Middle frontal gyrus (tissue), 1 donor: ENCODE measurements around the gene GOLGA6L7.
"Not testable (repeated sequence)": the region's sequence is repeated elsewhere in the genome, so short reads cannot be mapped to it uniquely, and the experiment has no call there.

Experiments used
- DNase-seq: peaks from one replicate; pipeline ENCODE4 v3.0.0-alpha.2; 2015; ENCODE audit warnings: low spot score; ENCODE audit errors: extremely low spot score

The GOLGA6L7 gene, protein sequence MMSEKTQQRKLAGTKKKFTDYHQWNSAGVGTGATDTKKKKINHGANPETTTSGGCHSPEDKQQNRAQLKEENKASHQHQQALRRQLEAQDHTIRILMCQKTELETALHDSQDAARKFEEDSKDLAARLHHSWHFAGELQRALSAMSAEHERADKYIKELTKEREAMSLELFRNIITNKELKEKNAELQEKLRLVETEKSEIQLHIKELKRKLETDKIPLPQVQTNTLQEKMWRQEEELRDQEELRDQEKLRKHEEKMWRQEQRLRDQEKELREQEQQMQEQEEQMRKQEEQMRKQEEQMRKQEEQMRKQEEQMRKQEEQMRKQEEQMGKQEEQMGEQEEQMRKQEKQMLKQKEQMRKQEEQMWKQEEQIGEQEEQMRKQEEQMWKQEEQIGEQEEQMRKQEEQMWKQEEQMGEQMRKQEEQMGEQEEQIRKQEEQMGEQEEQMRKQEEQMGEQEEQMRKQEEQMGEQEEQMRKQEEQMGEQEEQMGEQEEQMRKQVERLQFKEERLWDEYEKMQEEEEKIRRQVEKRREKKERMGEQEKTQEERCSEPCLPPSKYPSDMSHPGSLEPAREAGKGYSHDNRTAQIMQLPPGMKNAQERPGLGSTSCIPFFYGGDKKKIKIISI

DNA sequence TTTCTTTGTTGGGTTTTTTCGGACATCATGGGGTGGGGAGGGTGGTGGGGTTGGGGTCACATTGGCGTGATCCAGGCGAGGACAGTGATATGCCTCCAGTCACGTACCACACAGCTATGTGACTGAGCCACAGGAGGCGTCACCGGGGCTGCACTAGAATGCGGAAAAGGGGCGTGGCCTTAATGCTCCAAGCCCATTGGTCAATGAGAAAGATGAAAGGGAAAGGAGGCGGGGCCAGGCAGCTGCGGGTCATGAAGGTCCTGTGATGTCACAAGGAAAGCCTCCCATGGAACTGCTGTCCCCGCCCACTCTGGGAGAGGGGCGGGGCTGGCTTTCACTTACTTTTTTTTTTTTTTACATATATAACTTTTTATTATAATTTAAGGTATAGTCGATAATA lies at the start of gene GOLGA6L7:
GOLGA6L7 (minus strand) TSS at position 124 of the 400 bp plus-strand sequence; CDS start at position 29, 95 bp downstream.
- DNase-seq, result not testable (repeated sequence)

DNA sequence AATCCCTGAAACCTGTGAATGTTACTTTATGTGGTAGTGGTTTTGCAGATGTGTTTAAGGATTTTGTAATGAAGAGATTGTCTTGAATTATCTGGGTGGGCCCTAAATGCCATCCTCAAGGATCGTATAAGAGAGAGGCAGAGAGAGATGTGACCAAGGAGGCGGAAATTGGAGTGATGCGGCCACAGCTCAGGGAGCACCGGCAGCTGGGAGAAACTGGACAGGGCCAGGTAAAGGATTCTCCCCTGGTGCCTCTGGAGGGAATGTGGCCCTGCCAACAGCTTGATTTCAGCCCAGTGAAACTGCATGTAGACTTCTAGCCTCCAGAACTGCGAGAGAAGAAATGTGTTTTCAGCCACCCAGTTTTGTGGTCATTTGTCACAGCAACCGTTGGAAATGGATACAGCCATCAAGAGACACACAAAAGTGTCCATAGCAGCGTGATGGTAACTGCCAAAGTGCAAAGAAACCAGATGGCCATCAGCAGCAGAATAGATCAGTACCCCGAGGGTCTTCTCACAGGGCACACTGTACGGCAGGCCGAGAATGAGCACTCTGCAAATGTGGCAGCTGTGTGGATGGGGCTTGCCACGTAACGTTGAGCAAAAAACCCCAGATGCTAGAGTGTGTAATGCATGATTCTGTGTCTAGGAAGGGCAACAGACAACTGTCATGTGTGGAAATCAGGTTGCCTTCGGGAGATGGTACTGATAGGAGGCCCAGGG lies 49.6 kb upstream of the GOLGA6L7 start:
- DNase-seq, result no peak

DNA sequence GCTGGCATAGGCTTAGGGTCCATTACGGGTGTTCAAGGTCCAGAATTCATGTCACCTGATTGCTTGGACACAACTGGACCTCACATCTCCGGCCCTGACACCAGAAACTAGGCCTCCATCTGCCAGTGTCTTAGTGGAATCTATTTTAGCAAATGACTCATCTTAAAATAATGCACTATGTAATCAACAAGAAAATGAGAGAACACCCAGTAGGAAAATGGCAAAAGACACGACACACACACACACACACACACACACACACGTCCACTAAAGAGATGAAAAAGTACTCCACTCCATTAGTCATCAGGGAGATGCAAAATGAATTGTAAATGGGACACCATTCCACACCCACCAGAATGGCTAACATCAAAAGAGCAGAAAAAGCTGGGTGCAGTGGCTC lies 48.5 kb upstream of the GOLGA6L7 start:
- DNase-seq, result no peak

DNA sequence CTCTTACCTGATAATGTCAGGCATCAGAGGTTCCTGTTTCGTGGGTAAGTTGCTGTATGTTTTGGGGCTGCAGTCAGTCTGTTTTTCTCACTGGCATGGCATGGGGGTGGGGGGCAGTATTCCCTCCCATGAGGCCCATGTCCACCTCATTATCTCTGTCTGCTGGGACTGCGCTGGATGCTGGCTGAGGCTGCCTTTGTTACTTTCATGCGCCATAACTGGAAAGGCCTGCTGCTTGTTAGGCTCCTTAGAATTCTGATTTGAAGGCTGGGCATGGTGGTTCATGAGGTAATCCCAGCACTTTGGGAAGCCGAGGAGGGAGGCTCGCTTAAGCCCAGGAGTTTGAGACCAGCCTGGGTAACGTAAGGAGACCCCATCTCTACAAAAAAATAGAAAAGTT lies 47.1 kb upstream of the GOLGA6L7 start:
- no peak for DNase-seq

DNA sequence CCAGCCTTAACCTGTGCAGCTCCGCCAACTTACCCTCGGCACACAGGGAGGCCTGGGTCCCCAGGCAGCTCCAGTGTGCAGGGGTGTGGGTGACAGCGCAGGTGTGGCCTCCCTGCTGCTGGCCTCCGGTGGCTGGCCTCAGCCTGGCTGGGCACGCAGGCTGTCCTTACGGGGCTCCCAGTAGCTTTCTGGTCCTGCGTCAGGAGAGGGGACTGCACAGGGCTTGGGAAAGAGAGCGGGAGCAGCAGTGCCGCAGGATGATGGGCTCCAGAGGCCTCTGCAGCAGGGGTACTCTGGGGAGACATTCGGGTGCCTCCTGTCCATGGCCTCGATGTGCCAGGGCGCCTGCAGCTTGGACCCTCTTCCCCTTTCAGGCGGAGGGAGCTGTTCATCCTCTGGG lies 46.7 kb upstream of the GOLGA6L7 start:
- DNase-seq, result no peak

DNA sequence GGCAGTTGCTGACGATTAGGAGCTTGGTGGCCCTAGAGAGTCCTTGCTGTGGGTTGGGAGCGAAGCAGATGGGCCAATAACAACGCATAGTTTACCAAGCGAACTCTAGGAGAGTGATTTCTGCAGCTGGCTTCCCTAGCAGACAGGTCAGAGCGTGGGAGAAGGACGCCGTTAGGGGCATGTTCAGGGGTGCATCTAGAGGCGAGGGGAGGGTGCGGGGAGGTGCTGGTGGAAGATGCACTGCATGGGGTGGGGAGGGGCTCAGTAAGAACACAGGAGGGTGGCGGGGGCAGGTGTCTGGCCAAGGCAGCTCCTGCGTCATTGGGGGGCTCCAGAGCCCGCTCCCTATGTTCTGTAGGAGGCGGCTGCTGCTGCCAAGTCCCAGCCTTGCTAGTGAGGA lies 46.2 kb upstream of the GOLGA6L7 start:
- no peak for DNase-seq

DNA sequence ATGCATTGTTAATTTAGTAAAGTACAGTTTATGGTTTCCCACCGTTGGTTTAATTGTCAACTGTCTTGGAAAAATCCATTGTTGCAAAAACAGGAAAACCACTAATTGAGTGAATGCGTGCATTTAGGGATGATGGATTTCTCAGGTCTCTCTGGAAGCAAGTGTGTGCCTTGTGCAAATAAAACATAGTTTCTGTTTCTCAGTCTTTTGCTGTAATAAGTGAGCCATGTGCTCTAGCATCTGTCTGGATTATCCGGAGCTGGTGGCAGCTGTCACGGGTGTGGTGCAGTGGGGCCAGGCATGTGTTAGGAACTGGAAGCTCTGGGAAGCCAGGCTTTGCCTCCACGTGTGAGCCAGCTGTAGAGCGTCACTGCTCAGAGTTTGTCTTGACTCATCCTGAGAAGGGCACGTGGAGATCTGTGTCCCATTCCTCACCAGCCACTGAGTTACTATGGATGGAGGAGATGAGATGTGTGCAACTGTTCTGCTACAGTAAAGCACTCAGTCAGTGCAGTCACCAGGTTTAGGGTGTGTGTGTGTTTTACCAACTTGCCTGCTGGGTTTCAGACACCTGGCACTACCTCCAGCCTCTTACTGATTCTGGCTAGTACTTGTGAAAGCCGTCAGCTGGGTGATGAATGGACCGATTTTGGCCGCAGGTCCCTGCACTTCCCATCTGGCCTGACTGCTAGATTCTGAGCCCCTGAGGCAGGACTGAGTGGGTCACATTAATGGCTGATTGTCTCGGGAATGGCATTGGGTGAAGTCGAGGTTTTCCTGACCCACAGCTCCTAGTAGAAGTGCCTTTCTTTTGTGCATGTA lies 44.6 kb upstream of the GOLGA6L7 start:
- DNase-seq, result no peak

DNA sequence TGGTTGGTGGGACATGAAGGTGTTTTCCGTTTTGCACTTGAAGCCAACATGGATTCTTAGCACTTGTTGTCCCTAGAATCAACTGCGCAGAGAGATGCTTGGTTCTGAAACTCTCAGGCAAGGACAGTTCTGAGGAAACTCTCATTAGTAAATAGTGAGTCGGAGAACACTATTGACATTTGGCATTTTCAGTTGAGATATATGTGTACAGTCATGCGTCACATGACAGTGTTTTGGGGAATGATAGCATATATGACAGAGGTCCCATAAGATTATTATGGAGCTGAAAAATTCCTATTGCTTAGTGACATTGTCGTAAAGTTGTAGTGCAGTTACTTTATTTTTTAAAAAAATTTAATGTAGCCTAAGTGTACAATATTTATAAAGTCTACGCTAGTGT lies 43.1 kb upstream of the GOLGA6L7 start:
- no peak for DNase-seq

DNA sequence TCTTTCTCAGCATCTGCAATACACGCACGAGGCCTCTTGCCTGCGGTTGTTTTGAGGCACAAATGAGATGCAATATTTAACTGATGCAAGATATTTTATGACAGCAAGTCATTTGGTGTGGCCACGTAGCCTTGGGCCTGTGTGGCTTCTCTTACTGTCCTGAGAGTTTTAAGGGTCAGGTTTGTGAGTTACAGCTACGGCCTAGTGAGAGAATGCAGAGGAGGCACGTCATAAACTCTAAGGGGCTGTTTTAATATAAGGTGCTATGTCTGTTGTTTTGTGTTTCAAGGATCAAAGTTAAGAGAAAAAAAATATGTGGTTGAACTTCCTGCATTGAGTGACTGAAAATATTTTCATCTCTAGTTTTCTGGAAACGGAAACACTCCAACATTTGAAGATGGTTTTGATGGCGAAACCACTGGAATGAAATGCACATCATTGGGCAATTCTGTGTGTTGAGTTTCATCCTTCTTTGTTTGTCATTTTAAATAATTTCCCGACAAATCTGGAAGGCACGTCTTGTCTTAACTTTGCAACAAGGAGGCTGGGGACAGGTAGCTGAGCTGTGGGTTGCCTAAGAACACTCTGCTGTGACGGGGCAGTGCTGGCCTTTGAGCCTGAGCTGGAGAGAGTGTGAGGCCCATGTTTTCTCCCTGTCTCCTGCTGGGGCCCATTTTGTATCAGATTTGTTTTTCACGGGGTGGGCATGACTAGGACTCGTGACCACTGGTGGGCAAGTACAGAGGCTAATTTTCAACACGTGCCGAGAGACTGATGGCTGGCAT lies 42.5 kb upstream of the GOLGA6L7 start:
- no peak for DNase-seq

DNA sequence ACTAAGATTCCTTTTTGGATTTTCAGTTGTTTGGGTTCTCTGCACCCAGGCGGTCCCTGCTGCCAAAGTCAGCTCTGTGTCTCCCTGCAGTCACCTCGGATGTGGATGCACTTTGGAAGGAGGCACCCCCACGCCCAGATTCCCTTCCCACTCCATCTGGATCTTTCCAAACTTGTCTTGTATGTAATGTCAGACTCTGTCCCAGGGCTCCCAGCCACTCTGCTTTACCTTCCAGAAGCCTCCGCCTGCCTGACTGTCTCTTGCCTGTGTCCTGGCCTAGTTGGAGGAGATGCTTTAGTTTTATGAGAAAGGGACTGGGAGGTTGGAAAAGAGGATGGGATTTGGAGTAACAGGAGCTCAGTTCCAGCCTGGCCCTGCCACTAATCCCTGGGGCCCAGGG lies 41.8 kb upstream of the GOLGA6L7 start:
- not testable (repeated sequence) for DNase-seq

DNA sequence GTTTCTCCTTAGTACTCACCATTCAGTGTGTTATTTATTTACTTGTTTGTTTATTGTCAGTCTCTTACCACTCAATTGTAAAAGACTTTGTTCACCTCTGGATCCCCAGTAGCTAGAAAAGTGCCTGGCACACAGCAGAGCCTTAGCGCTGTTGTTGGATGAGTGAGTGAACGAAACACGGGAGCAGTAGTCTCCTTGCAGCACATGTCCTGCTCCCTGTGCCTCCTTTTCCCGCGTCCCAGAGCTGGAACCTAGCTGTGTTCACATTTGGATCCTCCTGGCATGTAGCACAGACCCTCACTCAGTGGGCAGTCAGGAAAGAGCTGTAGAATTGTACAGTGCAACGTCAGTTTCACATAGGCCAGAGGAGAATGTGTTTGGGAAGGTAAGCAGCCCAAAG lies 41.4 kb upstream of the GOLGA6L7 start:
- not testable (repeated sequence) for DNase-seq

DNA sequence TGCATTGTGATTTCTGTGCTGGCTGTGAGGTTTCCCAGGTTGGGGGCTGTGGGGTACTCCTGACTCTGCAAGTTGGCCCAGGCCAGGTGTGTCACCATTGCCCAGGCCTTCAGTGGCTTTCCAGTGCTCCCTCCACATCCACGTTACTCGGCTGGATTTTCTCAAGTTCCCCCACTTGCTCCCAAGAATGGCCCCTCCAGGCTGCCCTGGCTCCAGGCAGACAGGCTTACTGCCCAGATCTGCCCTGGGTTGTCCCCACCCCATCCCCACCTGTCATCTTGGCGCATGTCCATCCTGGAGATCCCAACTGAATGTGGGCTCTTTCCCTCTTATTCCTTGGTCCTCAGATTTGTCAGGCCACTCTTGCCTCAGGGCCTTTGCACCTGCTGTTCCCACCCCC lies 40.9 kb upstream of the GOLGA6L7 start:
- DNase-seq, result no peak

DNA sequence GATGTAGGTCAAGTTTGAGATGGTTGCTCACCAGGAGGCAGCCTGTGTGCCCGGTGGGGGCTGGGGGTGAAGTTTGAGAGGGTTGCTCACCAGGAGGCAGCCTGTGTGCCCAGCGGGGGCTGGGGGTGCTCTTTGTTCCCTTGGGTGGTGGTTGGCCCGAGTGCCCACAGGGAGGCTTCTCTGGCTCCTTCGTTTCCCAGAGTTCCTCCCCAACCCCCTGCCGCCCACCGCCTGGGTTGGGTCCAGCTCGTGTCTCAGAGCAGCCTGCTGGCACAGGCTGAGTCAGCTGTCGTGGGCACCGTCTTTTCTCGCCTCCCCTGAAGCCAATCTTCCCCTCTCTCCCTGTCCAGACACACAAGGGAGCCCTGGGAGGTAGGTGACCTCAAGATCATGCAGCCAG lies 40.5 kb upstream of the GOLGA6L7 start:
- DNase-seq, result no peak

DNA sequence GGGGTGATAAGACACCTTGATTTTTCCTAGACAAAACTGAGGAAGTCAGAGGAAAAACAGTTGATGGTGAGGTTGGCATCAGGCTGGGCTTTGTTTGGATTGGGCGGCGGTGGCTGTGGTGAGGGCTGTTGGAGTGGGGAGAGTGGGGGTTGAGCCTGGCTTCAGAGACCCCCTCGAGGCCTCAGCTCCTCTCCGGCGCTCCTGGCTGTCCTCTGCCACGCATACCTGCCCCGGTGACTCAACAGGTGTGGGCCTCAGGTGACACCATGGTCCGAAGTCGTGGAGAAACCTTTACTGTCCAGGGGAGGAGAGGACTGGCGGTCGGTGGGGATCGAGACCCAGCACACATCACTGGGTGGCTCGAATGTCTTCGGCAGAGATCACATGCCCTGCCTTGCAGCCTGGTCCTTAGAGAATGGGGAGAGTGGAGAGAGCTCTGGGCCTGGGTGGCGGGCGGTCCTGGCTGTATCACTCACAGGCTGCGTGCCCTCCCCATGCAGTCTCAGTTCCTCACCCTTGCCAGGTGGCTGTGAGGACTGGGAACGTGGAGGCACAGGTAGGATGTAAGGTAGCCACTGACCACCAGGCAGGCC lies 40.0 kb upstream of the GOLGA6L7 start:
- DNase-seq, result no peak

DNA sequence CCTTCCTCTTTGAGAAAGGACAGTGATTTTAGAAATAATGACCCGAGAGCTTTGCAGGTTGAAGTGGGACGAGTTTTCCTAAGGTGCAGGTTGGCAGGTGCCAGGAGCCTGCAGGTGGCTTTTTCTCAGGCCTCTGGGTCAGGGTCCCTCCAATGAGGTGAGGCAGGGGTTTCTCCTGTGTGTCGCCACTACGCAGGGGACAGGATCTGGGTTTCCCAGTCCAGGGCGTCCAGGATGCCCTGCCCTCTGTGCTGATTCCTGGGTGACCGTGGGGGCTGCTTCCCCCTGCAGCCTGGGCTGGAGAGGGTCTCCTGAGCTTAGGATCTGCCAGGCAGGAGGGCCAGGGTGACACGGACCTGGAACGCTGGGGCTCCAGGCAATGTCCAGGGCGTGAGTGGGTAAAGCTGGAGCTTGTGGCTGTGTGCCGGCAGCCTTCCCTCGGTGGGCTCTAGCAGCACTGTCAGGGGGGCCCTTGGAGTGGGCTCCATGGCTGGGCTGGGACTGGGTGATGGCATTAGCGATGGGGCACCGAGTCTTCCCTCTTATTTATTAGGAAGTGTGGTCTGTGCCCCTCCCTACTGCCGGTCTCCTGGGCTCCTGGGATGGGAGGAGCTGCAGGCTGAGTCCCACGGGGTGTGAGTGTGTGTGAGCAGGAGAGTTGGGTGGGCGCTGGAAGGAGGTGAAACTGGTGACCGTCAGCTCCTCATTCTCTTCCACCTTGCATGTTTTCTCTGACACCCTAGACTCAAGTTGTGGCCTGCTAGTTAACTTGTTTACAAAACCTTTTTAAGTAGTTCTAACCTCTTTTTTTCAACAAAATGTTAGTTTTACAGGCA lies 39.1 kb upstream of the GOLGA6L7 start:
- no peak for DNase-seq

DNA sequence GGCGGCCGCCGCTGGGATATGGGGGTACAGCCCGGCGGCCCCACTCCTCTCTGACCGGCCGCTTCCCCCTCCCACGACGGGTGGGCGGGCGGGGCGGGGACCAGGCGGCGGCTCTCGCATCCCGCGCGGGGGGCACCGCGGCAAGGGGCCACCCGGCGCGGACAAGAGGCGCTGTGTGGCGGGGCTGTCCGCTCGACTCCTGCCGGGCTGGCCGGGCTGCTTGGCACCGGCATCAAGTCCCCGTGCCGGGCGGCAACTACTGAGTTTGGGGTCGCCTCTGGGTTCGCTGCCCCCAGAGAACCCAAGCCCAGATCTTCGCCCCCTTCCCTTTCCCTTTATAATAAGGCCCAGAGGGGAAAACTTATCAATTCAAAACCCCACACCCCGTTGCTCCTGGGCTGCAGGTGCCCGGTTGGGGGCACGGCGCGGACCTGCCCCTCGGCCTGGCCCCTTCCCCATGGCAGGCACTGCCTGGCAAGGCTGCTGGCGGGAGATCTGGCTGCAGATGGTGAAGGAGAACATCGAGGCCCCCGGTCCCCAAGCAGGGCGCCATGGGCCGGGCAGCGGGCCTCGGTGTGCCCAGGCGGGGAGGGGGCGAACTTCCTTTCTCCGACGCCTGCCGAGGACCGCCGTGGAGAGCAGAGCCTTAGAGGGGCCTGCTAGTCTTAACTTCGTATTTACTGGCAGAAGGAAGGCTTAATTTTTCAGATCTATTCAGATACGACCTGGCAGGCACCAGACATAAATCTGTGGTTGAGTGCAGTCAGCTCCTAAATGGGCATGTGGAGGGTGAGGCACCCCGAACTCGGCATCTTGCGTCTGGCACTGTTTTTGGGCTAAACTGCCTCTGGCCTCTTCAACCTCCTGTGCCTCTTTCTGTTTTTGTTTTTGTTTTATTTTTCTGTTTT lies 38.2 kb upstream of the GOLGA6L7 start:
- no peak for DNase-seq

DNA sequence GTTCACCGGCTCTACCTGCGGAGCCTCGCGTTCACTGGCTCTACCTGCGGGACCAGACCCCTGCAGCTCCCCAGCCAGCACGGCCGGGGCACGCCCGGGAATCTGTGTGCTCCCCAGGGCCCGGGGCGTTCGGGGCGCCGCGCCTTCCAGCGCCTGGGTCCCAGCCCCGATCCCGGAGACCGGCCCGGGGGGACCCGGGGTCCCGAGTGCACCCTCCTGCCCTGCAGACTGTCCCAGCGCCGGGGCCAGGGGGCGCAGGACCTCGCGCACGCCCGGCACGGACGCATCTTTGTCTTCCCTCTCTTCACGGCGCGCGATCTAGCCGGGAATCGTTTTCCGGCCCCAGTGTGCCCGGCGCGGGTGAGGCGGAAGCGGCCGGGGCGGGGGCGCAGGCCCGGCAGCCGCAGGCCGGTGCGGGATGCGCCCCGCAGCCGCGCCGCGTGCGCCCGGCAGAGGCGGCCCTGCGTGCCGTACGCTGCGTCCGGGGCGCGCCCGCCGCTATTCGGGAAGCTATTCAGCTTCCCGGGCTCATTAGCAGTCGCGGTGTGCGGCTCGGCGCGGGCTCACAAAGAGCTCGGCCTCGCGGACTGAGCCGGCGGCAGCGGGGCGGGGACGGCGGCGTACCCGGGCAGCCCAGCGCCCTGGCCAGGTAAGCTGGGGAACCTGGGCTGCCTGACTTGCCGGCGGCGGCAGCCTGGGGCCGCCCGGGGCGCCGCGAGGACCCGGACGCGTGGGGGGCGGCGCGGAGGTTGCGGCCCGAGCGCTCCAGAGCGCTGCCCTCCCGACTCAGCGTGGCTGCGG lies 37.4 kb upstream of the GOLGA6L7 start, which contains the start of gene APBA2:
APBA2 (plus strand) TSS at position 345 of the 801 bp plus-strand sequence. CDS start 167,911 bp downstream, outside the sequence.
- DNase-seq, result no peak
